ENCODE results near the gene PIGL.

Gene PIGL

DNA sequence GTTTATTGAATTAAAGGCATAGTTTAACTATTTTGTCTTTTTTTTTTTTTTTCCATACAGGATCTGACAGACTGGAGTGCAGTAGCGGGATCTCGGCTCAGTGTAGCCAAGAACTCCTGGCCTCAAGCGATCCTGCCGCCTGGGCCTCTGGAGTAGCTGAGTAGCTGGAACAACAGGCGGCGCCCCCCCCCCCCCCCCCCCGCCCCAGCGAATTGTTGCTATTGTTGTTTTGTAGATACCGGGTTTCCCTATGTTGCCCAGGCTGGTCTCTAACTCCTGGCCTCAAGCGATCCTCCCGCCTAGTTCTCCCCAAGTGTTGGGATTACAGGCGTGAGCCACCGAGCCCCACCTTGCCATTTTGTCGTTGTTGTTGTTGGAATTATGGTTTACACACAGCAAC, 137.6 kb downstream of the PIGL start:
- no peak for DNase-seq

- no peak for DNase-seq
Measured at GRCh38 chr17:16358394-16358793, 141.4 kb downstream of the PIGL start.

DNA sequence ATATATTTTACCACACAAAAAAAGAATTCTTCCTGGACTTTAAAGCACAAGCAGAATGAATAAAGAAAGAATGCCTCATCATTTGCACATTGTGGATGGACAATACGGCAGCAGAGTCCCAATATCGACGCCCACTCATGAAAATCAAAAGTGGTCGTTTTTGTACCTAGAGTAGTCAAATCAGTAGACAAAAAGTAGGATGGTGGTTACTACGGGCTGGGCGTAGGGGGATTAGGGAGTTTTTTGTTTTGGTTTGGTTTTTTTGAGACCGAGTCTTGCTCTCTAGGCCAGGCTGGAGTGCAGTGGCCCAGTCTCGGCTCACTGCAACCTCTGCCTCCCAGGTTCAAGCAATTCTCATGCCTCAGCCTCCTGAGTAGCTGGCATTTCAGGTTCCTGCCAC, 144.9 kb downstream of the PIGL start:
- no peak for DNase-seq

DNA sequence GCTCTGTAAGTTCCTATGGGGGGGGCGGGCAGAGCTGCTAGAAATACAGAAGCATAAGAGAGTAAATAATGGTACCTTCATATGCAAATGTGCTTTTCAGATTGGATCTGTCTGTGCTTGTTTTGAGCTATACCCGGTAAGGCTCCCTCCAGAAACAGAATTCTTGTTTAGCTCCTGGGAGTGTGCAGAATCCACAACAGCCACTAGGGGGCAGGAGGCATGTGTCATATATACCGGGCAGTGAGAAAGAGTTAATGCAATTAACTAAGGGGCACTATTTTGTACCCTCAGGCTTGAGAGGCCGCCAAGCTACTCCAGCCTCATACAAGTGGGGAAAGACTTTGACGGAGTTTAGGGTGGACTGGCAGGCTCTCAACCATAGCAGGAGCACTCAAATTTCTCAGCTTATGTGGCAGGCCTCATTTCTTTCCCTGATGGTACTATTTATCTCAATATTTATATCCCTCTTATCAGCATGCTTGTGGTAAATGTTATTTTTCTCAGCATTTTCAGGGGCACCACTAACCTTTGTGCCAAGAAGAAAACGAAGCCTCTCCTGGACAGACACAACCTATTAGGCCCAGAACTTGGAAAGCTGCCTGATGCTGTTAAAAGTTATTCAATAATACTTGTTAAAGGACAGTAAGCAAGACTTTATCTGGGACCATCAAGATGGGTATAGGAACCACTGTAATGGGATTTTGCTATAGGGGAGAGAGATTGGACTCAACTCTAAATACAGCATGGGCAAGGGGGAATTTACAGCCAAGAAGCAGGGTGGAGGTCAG, 146.9 kb downstream of the PIGL start:
- peak; percentile 48 for DNase-seq

DNA sequence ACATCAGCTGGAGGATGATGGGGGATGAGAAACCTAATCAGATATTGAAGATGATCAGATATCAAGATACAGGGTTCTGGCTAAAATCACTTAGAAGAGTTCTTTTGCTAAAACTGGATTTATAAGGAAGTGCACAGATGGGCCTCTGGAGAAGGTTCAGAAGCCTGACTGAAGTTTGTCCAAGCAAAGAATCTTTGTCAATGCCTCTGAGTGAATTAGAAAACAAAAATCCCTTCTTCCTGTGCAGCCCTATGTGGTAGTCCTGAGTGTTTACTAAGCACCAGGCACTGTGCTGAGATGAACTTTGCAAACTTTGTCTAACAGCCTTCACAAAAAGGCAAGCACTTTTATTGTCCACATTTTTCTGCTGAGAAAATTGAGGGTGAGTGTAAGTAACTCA, 147.6 kb downstream of the PIGL start:
- no peak for DNase-seq

- no peak for DNase-seq
Measured at GRCh38 chr17:16371742-16372141, 154.7 kb downstream of the PIGL start.

- DNase-seq = no peak
Measured at GRCh38 chr17:16374146-16374938, 157.3 kb downstream of the PIGL start.
